Activated B cell treated with CpG ODN at 0.5 μM for 24 hours (primary cell): Measurements from ENCODE around the gene RBM38. TPM values are rescaled to one million over a fixed set of nuclear protein-coding genes. Genes with fewer than 3 reads are reported as not detected.

ENCODE experiments used
- ATAC-seq: fragments of 200-7000 bp; cut with Tn5 transposase; one replicate; pipeline ENCODE4 v1.10.0; 2021; ENCODE audit warnings: low read depth, mild to moderate bottlenecking, moderate library complexity
- CTCF ChIA-PET: fragments of 350-600 bp; sonication (Branson Sonifier 250); formaldehyde crosslinking; loops from one replicate; lab custom pipeline; 2021; ENCODE audit warnings: antibody characterized with exemption; lab: Charles Lee
- POLR2A ChIA-PET: fragments of 350-600 bp; sonication (Branson Sonifier 250); formaldehyde crosslinking; loops from one replicate; lab custom pipeline; 2021; ENCODE audit warnings: antibody characterized with exemption; lab: Charles Lee
- DNase-seq: peaks from one replicate; pipeline ENCODE4 v3.0.0; 2022
- H3K27ac Mint-ChIP-seq: one replicate; pipeline ENCODE4 v1.8.0; 2020; ENCODE audit warnings: mixed read lengths
- H3K27me3 Mint-ChIP-seq: one replicate; pipeline ENCODE4 v1.8.0; 2021; ENCODE audit warnings: mixed read lengths
- H3K36me3 Mint-ChIP-seq: one replicate; pipeline ENCODE4 v1.8.0; 2021; ENCODE audit warnings: low read depth, mixed read lengths
- H3K4me1 Mint-ChIP-seq: one replicate; pipeline ENCODE4 v1.8.0; 2021; ENCODE audit warnings: mixed read lengths
- H3K4me3 Mint-ChIP-seq: one replicate; pipeline ENCODE4 v1.8.0; 2020; ENCODE audit warnings: mild to moderate bottlenecking, mixed read lengths
- H3K9me3 Mint-ChIP-seq: one replicate; pipeline ENCODE4 v1.8.0; 2020; ENCODE audit warnings: mixed read lengths
- CTCF ChIP-seq: fragments of 200-600 bp; IDR thresholded peaks from one replicate; pipeline ENCODE4 v1.8.0; 2022; ENCODE audit warnings: antibody characterized with exemption, mild to moderate bottlenecking
- intact Hi-C: fragments of 100-400 bp; cut with micrococcal nuclease; formaldehyde crosslinking; loops from one replicate; pipeline ENCODE4 v1.15.1; 2024
- total RNA-seq: library from RNA; stranded (reverse); gene quantifications from 2 replicates; pipeline ENCODE4 v1.2.3, GENCODE V29; 2022

The RBM38 gene
- total RNA-seq, 1 donor from 2014 or later = 69.6 TPM

GRCh38 chr20:57387945-57388371 is 3.2 kb upstream of the RBM38 start:
- ATAC-seq = no peak

DNA sequence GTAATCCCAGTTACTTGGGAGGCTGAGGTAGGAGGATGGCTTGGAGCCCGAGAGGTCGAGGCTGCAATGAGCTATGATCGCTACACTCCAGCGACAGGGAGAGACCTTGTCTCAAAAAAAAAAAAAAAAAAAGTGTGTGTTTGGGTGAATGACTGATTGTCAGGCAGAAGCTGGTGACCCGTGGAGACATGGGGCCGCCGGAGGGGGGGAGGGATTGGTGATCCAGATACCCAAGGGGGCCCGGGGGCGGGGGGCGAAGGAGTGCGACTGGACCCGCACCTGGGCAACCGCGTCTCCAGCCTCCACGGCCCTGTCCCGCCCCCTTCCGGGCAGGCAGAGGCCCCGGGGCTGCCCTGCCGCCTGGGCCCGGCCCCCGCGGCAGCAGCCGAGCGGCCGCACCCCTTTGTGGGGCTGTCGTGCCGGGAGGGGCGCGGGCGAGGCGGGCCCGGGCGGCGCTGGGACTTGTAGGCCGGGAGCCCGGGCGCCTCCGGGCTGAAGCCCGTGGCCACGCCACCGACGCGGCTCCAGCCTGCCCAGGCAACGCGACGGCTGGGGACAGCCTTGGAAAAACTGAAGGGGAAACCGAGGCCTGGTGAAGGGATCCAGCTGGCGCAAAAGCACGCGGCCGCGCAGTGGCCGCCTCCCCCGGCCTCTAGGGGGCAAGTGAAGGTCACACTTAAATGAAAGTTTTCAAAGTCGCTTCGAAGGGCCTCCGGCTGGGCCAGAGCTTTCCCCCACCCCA is 2.1 kb upstream of the RBM38 start:
- ATAC-seq (peak; percentile 36), DNase-seq (peak; percentile 72)
- peak overlapping the region; percentile 96 for H3K27ac Mint-ChIP-seq
- no peak for TF ChIP-seq CTCF
- POLR2A ChIA-PET = interaction anchor here (0.6 to 7.3 kb wide), 16 partner anchors 12 to 1617 kb away, joined by 3 to 244 read pairs (median 8); partner anchors contain the start of gene ZBP1
- H3K4me3 Mint-ChIP-seq = peak overlapping the region; percentile 85
- intact Hi-C loops = loop anchor here (1.0 kb wide), 2 partner anchors 44 to 1263 kb away; no protein-coding TSS in a partner anchor
- H3K36me3 Mint-ChIP-seq = peaks cover 25% of the 10 kb centered on the region
- CTCF ChIA-PET = interaction anchor here (1.0 to 3.5 kb wide), 11 partner anchors 10 to 109 kb away, joined by 3 to 33 read pairs (median 8); no protein-coding TSS in a partner anchor
- H3K9me3 Mint-ChIP-seq = no peaks in the 10 kb centered on the region
- peaks cover 43% of the 10 kb centered on the region for H3K4me1 Mint-ChIP-seq
- H3K27me3 Mint-ChIP-seq = no peaks in the 10 kb centered on the region

More at GRCh38 chr20:57387945-57388371, 3.2 kb upstream of the RBM38 start:
- ChIA-PET CTCF (interaction anchor here (1.2 to 3.5 kb wide), 5 partner anchors 86 to 111 kb away, joined by 3 to 13 read pairs (median 5); no protein-coding TSS in a partner anchor), POLR2A (interaction anchor here (5.9 to 7.3 kb wide), 2 partner anchors 14 to 87 kb away, joined by 86 to 244 read pairs; no protein-coding TSS in a partner anchor)
- Mint-ChIP-seq H3K4me3 (no peak overlapping the region), H3K36me3 (peaks cover 17% of the 10 kb centered on the region), H3K9me3 (no peaks in the 10 kb centered on the region), H3K27ac (peak overlapping the region; percentile 14), H3K27me3 (no peaks in the 10 kb centered on the region), H3K4me1 (peaks cover 31% of the 10 kb centered on the region)
- intact Hi-C loops = no loop called here
- DNase-seq = no peak
- no peak for TF ChIP-seq CTCF

- Mint-ChIP-seq H3K4me3 (peak overlapping the region; percentile 85), H3K36me3 (peaks cover 27% of the 10 kb centered on the region), H3K27ac (peak overlapping the region; percentile 96), H3K4me1 (peaks cover 51% of the 10 kb centered on the region), H3K9me3 (no peaks in the 10 kb centered on the region), H3K27me3 (no peaks in the 10 kb centered on the region)
- intact Hi-C loops = loop anchor here (1.0 to 10.0 kb wide), 13 partner anchors 8 to 1775 kb away; partner anchors contain the start of genes CTSZ, RAB22A, RAE1 and RTF2
- no peak for TF ChIP-seq CTCF
- ChIA-PET POLR2A (interaction anchor here (0.6 to 7.3 kb wide), 22 partner anchors 10 to 1617 kb away, joined by 3 to 244 read pairs (median 7); partner anchors contain the start of gene ZBP1), CTCF (interaction anchor here (1.0 to 3.5 kb wide), 13 partner anchors 10 to 109 kb away, joined by 3 to 33 read pairs (median 6); no protein-coding TSS in a partner anchor)
- DNase-seq = peak; percentile 64
- ATAC-seq = peak; percentile 11
Measured at GRCh38 chr20:57389695-57390603, 1.2 kb upstream of the RBM38 start.

GRCh38 chr20:57391439-57392301 is 474 bp downstream of the RBM38 start:
- intact Hi-C loops = loop anchor here (1.0 to 10.0 kb wide), 11 partner anchors 10 to 1773 kb away; partner anchors contain the start of genes CTSZ, RAB22A, RTF2 and ZNF831
- Mint-ChIP-seq H3K4me1 (peaks cover 68% of the 10 kb centered on the region), H3K9me3 (no peaks in the 10 kb centered on the region), H3K27ac (peak overlapping the region; percentile 91), H3K4me3 (peak overlapping the region; percentile 92), H3K27me3 (no peaks in the 10 kb centered on the region), H3K36me3 (peaks cover 43% of the 10 kb centered on the region)
- ChIA-PET POLR2A (interaction anchor here (1.1 to 7.3 kb wide), 20 partner anchors 10 to 1260 kb away, joined by 3 to 244 read pairs (median 9); partner anchors contain the start of genes STX16 and ZBP1), CTCF (interaction anchor here (0.7 to 3.5 kb wide), 7 partner anchors 9 to 107 kb away, joined by 3 to 19 read pairs (median 5); no protein-coding TSS in a partner anchor)
- DNase-seq = peak; percentile 45
- peak; percentile 0 for ATAC-seq
- TF ChIP-seq CTCF = no peak
